Measurements from ENCODE around the gene REXO1. TPM values are rescaled to one million over a fixed set of nuclear protein-coding genes. Genes with fewer than 3 reads are reported as not detected.
A peak's percentile ranks its signal among the peaks of the same experiment; 100 is the strongest.

Gene REXO1
- total and polyA plus RNA-seq, 9 of the 15 experiments (the other 6 are each of a cell fraction or from before 2014, with no cell fraction given), result 0.04 to 63.3 (median 15.8) TPM

DNA sequence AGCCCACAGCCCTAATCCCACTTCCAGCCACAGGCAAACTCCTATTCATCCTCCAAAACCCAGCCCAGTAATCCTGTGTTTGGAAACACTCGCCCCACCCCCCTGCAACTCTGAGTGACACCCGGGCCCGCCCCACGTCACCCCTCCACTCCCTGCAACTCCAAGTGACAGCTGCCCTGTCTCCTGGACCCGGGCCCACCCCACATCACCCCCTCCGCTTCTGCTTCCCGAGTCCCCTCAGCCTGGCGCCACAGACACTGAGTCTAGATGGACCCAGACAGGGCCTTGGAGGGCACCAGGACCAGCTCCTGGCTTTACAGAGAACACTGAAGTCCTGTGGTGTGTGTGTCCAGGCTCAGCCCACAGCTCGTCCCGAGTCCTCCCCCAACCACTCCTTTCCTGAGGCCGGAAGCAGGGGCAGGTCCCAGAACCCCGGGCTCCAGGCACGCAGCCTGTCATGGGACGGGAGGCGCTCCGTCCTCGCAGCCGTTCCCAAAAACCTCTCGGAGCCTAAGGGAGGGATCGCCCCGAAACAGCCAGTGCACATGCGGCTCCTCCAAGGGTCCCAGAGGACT lies 7.7 kb downstream of the REXO1 start (continued):
- TF ChIP-seq ZBTB34 (CRISPR knock-in tag; IDR thresholded peaks at IDR 0.05) (no peak), CREM (IDR thresholded peaks at IDR 0.05; ENCODE audit: low read depth) (peak; percentile 9; the same call in 1 of the 2 replicates), ZFX (CRISPR knock-in tag; IDR thresholded peaks at IDR 0.05) (peak; percentile 2; the same call in 1 of the 2 replicates), POLR2G (IDR thresholded peaks at IDR 0.05; ENCODE audit: low read depth, low read length) (peak; percentile 22; the same call in 1 of the 2 replicates), ETV5 (CRISPR knock-in tag; IDR thresholded peaks at IDR 0.05; ENCODE audit: low read depth) (peak; percentile 82), ETV1 (tag; conservative IDR thresholded peaks at IDR 0.05; ENCODE audit: low read depth) (peak; percentile 75), NRF1 (conservative IDR thresholded peaks at IDR 0.05 in 1 of 2, IDR thresholded peaks at IDR 0.05 in 1 of 2) (0 out of 4 replicates have a peak, but pooled peaks of 1 of the 2 experiments have one; percentile 13), GTF2E2 (tag; IDR thresholded peaks at IDR 0.05) (no peak)
- TF ChIP-seq, protein P1, sequence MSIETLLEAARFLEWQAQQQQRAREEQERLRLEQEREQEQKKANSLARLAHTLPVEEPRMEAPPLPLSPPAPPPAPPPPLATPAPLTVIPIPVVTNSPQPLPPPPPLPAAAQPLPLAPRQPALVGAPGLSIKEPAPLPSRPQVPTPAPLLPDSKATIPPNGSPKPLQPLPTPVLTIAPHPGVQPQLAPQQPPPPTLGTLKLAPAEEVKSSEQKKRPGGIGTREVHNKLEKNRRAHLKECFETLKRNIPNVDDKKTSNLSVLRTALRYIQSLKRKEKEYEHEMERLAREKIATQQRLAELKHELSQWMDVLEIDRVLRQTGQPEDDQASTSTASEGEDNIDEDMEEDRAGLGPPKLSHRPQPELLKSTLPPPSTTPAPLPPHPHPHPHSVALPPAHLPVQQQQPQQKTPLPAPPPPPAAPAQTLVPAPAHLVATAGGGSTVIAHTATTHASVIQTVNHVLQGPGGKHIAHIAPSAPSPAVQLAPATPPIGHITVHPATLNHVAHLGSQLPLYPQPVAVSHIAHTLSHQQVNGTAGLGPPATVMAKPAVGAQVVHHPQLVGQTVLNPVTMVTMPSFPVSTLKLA (conservative IDR thresholded peaks at IDR 0.05), result peak in 1 of 2 experiments; percentile 40; a peak in 1 of 4 replicates
- TF ChIP-seq, protein P2, sequence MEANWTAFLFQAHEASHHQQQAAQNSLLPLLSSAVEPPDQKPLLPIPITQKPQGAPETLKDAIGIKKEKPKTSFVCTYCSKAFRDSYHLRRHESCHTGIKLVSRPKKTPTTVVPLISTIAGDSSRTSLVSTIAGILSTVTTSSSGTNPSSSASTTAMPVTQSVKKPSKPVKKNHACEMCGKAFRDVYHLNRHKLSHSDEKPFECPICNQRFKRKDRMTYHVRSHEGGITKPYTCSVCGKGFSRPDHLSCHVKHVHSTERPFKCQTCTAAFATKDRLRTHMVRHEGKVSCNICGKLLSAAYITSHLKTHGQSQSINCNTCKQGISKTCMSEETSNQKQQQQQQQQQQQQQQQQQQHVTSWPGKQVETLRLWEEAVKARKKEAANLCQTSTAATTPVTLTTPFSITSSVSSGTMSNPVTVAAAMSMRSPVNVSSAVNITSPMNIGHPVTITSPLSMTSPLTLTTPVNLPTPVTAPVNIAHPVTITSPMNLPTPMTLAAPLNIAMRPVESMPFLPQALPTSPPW (CRISPR knock-in tag; IDR thresholded peaks at IDR 0.05), result peak; percentile 30; the same call in 1 of the 2 replicates
- TF ChIP-seq, protein P3, sequence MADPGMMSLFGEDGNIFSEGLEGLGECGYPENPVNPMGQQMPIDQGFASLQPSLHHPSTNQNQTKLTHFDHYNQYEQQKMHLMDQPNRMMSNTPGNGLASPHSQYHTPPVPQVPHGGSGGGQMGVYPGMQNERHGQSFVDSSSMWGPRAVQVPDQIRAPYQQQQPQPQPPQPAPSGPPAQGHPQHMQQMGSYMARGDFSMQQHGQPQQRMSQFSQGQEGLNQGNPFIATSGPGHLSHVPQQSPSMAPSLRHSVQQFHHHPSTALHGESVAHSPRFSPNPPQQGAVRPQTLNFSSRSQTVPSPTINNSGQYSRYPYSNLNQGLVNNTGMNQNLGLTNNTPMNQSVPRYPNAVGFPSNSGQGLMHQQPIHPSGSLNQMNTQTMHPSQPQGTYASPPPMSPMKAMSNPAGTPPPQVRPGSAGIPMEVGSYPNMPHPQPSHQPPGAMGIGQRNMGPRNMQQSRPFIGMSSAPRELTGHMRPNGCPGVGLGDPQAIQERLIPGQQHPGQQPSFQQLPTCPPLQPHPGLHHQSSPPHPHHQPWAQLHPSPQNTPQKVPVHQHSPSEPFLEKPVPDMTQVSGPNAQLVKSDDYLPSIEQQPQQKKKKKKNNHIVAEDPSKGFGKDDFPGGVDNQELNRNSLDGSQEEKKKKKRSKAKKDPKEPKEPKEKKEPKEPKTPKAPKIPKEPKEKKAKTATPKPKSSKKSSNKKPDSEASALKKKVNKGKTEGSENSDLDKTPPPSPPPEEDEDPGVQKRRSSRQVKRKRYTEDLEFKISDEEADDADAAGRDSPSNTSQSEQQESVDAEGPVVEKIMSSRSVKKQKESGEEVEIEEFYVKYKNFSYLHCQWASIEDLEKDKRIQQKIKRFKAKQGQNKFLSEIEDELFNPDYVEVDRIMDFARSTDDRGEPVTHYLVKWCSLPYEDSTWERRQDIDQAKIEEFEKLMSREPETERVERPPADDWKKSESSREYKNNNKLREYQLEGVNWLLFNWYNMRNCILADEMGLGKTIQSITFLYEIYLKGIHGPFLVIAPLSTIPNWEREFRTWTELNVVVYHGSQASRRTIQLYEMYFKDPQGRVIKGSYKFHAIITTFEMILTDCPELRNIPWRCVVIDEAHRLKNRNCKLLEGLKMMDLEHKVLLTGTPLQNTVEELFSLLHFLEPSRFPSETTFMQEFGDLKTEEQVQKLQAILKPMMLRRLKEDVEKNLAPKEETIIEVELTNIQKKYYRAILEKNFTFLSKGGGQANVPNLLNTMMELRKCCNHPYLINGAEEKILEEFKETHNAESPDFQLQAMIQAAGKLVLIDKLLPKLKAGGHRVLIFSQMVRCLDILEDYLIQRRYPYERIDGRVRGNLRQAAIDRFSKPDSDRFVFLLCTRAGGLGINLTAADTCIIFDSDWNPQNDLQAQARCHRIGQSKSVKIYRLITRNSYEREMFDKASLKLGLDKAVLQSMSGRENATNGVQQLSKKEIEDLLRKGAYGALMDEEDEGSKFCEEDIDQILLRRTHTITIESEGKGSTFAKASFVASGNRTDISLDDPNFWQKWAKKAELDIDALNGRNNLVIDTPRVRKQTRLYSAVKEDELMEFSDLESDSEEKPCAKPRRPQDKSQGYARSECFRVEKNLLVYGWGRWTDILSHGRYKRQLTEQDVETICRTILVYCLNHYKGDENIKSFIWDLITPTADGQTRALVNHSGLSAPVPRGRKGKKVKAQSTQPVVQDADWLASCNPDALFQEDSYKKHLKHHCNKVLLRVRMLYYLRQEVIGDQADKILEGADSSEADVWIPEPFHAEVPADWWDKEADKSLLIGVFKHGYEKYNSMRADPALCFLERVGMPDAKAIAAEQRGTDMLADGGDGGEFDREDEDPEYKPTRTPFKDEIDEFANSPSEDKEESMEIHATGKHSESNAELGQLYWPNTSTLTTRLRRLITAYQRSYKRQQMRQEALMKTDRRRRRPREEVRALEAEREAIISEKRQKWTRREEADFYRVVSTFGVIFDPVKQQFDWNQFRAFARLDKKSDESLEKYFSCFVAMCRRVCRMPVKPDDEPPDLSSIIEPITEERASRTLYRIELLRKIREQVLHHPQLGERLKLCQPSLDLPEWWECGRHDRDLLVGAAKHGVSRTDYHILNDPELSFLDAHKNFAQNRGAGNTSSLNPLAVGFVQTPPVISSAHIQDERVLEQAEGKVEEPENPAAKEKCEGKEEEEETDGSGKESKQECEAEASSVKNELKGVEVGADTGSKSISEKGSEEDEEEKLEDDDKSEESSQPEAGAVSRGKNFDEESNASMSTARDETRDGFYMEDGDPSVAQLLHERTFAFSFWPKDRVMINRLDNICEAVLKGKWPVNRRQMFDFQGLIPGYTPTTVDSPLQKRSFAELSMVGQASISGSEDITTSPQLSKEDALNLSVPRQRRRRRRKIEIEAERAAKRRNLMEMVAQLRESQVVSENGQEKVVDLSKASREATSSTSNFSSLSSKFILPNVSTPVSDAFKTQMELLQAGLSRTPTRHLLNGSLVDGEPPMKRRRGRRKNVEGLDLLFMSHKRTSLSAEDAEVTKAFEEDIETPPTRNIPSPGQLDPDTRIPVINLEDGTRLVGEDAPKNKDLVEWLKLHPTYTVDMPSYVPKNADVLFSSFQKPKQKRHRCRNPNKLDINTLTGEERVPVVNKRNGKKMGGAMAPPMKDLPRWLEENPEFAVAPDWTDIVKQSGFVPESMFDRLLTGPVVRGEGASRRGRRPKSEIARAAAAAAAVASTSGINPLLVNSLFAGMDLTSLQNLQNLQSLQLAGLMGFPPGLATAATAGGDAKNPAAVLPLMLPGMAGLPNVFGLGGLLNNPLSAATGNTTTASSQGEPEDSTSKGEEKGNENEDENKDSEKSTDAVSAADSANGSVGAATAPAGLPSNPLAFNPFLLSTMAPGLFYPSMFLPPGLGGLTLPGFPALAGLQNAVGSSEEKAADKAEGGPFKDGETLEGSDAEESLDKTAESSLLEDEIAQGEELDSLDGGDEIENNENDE (IDR thresholded peaks at IDR 0.05; ENCODE audit: low read depth, low read length), result no peak

Data from K562 (cell line).